ENCODE results near the gene FLII.
"Not testable (repeated sequence)": the region's sequence is repeated elsewhere in the genome, so short reads cannot be mapped to it uniquely, and the experiment has no call there.

FLII gene

DNA sequence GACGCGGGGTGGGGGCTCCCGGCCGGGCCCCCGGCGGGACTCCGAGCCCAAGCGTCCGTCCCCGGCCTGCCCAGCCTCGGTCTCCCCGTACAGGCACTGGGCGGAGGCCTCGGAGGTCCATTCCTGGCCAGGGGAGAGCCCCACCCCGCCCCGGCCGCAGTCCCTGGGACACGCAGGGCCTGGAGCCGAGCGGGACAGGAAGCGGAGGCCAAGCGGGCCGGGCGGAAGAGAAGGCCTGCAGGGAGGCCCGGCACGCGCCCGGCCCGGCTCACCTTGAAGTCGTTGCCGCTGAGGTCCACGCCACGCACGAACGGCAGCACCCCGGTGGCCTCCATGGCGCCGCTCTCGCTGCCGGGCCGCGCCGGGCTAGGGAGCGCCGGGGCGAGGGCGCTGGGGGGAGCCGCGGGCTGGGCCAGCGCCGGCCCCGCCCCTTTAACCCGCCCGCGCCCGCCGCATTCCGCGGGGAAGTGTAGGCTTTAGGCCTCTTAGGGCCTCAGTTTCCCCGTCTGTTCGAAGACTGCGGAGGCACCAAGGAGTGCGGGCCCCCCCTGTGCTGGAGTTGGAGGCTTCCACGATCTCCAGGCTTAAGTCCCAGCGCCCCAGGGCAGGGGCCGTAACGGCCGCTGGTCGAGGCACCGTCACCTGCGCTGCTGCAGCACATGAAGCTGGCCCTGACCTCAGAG is at the start of gene FLII:
Gene FLII (minus strand): TSS at position 383 of the 683 bp plus-strand sequence. CDS start 48 bp downstream, at position 335.
- peak; percentile 57 to 60 for DNase-seq

DNA sequence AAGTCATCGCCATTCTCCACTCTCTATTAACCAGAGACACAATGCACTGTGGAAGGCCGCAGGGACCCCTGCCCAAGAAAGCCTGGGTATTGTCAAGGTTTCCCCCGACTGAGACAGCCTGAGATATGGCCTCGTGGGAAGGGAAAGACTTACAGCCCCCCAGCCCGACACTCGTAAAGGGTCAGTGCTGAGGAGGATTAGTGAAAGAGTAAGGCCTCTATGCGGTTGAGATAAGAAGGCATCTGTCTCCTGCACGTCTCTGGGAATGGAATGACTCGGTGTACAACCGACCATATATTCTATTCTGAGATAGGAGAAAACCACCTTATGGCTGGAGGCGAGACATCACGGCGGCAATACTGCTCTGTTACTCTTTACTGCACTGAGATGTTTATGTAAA is 44.7 kb upstream of the FLII start:
- not testable (repeated sequence) for DNase-seq

DNA sequence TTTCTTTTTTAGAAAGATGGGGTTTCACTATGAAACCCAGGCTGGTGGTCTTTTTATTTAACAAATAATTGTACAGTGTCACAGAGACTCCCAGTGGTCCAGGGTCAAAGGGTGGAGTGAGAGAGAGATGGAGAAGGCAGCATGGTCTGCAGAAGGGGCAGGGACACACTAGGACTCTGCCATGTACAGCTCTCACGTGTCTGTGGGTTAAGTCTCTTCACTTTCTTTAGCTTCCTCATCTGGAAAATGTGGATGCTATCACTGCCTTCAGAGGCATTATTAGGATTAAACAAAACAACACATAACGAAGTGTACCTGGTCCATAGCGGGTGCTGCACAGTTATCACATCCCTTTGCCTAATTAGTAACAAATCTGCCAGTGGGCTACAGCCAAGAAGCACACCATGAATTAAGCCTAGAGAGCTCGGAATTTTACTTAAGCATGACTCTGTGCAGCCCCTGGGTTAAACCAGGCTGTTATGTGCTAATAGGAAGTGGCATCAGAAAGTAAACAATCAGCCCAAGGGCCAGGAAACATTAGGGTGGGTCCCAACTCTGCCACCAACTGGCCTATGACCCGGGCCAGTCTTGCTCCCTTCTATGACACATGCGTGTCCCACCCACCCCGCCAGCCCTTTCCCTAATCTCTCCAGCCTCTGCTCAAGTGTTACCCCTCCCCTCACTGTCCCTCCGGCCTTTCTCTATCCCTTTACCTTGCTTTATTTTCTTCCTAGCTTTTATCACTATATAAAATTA is 42.4 kb upstream of the FLII start:
- DNase-seq, result no peak

DNA sequence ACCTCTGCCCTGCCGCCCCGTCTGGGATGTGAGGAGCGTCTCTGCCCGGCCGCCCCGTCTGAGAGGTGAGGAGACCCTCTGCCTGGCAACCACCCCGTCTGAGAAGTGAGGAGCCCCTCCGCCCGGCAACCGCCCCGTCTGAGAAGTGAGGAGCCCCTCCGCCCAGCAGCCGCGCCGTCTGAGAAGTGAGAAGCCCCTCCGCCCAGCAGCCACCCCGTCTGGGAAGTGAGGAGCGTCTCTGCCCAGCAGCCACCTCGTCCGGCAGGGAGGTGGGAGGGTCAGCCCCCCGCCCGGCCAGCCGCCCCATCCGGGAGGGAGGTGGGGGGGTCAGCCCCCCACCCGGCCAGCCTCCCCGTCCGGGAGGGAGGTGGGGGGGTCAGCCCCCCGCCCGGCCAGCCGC is 39.5 kb upstream of the FLII start:
- DNase-seq, result not testable (repeated sequence)

DNA sequence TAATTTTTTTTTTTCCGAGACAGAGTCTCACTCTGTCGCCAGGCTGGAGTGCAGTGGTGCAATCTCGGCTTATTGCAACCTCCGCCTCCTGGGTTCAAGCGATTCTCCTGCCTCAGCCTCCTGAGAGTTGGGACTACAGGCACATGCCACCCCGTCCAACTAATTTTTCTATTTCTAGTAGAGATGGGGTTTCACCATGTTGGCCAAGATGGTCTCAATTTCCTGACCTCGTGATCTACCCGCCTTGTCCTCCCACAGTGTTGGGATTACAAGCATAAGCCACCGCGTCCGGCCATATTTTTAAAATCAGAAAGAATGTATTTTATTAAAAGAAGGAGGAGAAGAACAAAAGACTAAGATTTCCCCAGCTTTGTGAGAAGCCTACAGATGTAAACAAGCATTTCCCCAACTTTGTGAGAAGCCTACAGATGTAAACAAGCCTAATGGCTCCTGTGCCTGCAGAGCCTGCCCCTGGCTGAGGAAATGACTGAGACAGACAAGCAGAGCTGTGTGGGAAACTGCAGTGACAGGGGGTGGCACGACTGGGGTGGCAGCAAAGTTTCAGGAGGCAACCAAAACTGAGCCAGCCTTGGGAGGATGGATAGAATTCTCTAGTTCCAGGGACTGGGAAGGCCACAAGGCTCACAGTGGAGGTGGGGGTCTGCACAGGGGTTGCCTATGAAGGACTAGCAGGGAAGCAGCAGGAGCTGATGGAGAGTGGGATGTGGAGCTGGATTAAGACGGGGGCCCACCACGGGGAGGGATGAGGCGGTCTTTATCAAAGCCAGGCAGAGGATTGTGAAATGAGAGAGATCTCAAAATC is 33.4 kb upstream of the FLII start:
- no peak for DNase-seq

DNA sequence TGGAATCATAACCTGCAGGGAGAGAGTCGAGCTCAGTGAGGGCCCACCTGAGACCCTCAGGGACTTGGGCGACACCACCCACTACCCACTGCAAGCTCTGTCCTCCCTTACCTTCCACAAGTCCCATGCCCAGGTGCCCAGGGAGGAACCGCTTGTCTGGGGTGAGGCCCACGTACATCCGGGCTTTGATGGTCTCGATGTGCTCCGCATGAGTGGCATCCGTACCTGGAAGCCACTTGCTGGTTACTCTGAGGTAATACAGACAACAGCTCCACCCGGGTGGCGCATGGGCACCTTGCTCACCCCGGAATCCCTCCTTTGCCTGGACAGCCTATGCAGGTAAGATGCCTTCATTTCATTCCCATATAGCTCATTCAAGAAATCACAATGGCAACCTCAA is 26.8 kb upstream of the FLII start:
- DNase-seq, result no peak

DNA sequence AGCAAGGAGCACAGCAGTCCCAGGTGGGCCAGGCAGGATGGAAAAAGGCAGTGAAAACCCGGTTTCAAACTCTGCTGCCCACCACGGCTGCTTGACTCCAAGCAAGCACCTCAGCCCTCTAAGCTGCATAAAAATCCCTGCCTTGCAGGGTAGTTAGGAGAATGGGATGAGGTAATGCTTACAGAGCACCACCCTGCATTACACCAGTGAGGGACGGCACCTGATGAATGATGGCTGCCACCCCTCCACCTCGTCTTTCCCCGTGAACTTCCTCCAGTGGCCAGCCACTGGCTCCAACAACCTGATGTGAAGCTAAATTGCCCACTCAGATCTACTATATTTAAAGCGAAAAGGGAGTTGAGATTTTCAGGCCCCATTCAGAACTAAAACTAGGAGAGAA is 23.2 kb upstream of the FLII start:
- no peak for DNase-seq

DNA sequence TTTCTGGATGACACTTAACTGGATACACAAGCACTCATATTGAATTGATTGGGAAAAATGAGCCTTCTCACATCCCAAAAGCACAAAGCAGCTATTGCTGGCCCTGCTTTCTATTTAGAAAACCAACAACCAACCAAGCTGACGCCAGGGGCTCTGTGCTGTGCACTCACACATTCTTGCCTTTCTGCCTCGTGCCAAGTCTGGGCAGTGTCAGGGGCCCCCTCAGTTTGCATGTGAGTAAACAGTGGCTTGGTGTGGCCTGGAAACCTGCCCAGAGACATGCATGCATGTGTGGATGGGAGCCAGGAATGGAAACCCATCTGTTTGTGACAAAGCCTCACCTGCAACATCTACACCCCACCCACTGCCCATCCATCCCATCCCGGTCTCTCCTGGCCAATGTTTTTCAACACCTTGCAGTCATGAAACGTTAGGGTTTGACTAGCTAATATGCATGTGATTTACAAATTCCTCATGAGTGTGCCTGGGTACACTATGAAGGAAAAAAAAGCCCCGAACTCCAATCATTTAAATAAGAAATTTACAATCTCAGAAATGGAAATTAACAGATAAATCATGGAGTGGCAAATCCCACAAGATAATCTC is 22.3 kb upstream of the FLII start:
- no peak for DNase-seq

DNA sequence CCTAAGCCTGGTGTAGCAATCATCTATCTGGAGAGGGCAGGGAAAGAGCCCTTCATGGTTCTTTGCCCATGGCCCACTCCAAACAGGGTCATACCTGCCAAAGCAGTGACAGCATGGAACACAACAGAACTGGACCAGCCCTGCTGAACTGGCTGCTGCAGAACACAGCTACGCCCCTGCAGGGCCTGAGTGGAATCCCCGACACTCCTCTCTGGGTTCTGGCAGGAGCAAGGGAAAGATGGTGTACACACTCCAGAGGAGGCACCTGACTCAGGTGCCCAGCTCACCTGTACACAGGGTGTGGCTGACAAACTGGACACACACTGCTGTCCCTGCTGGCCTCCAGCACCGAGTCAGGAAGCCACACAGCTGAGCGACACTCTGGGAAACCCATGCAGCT is 21.7 kb upstream of the FLII start:
- no peak for DNase-seq

DNA sequence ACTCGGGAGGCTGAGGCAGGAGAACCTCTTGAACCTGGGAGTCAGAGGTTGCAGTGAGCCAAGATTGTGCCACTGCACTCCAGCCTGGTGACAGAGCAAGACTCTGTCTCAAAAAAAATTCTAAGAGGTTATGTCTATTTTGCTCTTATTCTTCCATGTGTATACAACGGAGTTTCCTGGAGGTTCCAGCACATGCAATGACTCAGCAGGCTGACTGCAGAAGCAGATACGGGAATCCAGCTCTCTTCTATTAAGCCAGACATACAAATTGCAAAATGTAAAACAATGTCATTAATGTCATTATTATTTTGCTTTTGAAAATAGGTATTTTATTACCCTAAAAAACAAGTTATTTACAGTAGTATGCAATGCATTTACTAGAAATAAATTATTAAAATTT is 20.3 kb upstream of the FLII start:
- no peak for DNase-seq

DNA sequence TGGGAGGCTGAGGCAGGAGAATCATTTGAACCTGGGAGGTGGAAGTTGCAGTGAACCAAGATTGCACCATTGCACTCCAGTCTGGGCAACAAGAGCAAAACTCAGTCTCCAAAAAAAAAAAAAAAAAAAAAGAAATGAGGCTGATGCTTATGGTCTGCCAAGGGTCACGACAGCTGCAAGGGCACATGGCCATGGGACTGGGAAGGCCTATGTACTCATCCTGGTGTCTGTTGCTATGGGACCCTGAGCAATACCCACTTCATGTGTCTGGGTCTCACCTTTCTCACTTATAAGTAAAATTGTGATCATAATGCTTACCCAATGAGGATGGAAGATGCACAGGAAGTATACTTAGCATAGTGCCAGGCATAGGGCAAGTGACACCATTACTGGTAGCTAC is 18.5 kb upstream of the FLII start:
- no peak for DNase-seq

DNA sequence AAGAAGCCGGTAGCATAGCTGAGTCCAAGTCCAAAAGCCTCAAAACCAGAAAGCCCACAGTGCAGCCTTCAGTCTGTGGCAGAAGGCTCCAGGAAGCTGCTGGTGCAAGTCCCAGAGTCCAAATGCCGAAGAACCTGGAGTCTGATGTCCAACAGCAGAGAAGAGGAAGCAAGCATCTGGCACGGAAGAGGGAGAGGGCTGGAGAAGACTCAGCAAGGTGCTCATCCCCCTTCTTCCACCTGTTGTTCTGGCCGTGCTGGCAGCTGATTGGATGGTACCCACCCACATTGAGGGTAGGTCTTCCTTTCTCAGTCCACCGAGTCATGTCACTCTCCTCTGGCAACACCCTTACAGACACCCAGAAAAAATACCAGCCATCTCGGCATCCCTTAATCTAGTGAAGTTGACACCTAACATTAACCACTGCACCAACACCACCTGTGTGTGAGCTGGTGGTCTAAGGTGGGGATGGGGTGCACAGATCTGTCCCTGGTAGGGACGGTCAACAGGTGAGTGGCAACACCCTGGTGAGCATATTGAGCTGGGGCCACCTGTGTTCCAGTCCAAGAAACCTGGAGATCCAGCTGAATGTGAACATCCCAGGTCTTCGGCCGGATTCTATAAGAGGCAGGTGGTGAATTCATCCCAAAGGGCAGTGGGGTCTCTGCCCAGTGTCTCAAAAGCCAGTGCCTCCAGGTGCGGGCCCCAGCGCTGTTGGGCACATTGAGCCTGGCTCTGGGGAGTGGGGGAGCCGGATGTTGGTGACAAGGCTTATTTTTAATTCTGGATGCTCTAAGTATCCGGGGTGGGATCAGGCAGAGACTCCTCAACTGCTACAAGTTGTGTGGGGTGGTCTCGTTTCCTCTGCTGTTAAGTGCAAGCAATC is 11.8 kb upstream of the FLII start:
- no peak for DNase-seq

DNA sequence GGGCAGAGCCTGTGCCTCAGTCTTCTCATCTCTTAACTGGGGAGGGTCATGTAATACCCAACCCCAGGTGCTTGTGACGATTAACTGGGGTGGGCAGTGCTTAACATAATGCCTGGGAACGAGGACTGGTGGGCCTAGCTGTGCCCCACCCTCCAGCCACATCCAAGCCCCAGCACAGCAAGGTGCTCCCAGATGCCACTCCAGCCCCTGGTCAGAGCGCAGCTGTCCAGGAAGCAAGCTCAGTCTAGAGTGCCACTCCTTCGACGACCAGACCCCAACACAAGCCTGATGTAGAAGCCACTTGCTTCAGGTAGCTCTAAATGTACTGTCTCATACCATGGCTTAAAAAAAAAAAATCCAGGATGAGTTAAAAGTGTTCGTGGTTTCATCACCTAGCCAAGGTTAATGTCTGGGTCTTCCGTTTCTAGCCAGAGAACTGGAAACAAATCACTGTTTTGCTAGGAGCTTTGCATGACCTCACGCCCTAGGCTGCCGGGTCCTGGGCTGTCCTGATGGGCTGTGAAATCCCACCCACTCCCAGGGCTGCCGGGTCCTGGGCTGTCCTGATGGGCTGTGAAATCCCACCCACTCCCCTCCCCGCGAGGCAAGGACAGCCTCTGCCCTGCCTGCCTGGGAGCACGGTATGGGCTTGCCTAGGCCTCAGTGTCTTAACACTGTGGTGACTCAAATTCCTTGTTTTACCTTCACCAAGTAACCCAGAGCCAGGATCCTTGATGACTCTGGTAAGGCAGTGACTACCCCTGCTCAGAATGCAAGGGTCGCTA is 9.6 kb upstream of the FLII start:
- no peak for DNase-seq

DNA sequence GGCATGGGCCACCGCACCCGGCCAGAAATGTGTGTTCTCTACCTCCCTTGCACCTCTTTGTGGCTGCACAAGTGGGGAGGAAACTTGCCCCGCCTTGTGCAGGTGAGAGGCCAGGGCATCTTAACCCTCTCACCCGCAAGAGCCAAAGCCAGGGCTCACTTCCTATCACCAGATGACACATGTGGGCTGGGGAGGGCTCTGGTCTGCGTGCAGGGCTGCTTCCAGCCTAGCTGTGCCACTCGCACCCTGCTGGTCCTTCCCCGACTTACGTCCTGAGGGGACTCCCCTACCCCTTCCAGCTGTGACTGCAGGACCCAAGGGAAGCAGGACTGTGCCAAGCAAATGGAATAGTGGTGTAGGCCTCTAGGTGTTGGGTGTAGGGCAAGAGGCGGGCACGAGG is 8.8 kb upstream of the FLII start:
- no peak for DNase-seq

DNA sequence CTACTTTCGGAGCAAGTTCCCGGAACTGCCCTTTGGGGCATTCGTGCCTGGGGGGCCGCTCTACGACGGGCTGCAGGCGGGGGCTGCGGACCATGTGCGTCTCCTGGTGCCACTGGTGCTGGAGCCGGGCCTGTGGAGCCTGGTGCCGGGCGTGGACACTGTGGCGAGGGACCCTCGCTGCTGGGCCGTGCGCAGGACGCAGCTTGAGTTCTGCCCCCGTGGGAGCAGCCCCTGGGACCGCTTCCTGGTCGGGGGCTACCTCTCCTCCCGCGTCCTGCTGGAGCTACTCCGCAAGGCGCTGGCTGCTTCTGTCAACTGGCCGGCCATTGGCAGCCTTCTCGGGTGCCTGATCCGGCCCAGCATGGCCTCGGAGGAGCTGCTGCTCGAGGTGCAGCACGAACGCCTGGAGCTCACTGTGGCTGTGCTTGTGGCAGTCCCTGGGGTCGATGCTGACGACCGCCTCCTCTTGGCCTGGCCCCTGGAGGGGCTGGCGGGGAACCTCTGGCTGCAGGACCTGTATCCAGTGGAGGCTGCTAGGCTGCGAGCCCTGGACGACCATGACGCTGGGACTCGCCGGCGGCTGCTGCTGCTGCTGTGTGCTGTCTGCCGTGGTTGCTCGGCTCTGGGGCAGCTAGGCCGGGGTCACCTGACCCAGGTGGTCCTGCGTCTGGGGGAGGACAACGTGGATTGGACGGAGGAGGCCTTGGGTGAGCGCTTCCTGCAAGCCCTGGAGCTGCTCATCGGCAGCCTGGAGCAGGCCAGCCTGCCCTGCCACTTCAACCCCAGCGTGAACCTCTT is 5.5 kb upstream of the FLII start:
- DNase-seq, result no peak

DNA sequence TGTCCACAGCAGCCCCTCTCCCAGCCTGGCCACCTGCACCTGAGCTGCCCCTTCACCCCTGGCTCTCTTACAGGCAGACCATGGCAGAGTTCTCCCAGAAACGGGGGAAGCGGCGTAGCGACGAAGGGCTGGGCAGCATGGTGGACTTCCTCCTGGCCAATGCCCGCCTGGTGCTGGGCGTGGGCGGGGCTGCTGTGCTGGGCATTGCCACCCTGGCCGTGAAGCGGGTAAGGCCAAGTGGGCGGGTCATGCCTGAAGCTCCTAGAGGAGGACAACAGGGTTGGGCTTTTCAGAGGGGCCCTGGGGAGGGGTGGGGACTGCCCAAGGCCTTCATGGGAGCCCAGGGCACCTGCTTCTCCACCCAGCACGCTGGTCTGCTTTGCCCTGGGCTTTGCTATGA is 4.1 kb upstream of the FLII start:
- DNase-seq, result no peak

DNA sequence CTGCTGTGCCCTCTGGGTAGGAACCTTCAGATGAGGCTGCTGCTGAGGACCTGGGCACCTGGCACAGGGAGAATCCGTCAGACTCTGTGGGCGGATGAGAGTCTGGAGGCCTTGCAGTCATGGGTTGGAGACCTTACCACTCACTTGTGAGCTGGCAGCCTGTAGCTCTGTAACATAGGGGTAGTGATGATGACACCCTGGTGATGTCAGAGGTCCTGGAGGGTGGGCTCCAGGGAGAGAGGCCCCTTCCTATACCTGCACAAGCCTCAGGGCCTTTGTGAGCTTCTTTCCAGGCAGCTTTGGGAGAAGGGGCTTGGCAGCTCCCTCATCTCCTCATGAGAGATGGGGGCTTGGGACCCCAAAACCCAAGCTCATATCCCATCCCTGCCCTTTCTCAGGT is 3.6 kb upstream of the FLII start:
- DNase-seq, result no peak

DNA sequence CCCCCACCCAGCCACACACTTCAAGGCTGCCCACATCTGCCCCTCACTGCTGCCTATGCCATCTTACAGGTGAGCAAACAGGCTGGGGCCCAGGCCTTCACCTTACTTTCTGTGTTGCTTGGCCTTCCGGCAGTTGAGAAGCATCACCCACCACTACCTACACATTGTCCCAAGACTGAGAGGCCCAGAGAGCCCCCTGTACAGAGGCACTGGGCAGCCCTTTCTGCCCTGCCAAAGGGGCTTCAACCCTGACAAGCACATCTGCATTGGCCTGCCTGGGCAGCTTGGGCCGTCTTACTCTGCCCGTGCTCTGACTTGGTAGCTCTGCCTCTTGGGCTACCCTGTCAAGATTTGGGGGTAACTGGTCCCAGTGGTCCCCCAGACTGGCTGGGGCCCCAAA is 3.1 kb upstream of the FLII start:
- DNase-seq, result no peak

DNA sequence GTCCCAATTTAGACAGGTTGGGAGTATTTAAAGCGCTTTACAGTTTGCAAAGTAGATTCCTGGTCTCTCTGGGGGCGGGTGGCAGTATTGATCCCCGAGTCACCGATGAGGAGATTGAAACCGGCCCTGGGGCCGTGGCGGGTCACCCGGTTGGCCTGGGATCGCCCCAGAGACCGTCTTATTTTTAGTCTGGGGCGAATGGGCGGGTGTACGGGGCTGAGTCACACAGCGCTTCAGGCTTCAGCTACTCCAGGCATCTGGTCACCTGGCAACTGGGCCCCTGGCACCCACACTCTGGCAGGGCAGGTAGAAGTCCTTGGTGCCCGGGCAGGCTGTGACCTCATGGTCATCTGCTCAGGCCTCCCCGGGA is 2.6 kb upstream of the FLII start:
- peak; percentile 49 to 58 for DNase-seq

DNA sequence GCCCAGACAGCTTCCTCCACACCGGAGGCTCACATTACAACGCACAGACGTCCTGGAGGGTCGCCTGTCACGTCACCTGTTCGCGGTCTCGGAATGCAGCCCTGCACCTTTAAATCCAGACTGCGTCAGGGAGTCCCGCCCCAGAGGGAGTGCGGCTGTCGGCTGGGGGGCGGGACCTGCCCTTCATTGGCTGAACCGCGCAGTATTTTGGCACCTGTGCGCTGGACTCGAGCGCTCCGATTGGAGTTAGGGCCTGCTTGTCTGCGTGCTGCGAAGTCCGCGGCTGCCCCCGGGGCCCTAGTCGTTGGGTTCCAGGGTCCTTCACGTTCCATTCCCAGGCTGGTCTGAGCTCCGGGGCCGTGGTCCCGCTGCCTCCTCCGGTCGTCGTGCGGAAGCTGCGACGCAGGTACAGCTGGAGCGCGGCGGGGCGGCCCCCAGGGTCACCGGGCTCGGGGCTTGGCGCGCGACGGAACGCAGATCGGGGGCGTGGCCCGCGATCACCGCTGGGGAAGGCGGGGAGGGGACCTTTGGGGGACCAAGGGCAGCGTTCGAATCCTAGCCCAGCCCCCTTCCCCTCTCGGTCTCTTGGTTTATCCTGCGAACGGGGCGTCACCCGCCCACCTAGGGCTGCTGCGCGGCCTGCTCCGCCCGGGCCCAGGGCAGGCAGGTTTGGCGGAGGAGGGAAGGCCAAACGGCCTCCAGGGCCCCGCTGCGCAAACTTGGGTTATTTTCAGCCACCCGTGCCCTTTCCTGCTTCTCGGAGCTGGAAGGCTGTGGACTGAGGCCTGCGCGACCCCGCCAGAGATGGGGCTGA is 2.0 kb upstream of the FLII start, which contains the start of gene MIEF2:
Gene MIEF2 (plus strand): TSS at position 331 of the 814 bp plus-strand sequence. CDS start 2,059 bp downstream, outside the sequence.
- peak; percentile 93 to 95 for DNase-seq

Data from activated CD4-positive, alpha-beta T cell treated with anti-CD3 and anti-CD28 coated beads, Interleukin-2, amount 50 U/mL, for 48 hours (primary cell).